Activated T-cell treated with anti-CD3 and anti-CD28 coated beads, Interleukin-2, amount 50 U/mL, for 48 hours (primary cell): ENCODE results near the gene DEXI.
A peak's percentile ranks its signal among the peaks of the same experiment; 100 is the strongest.
"Not testable (repeated sequence)": the region's sequence is repeated elsewhere in the genome, so short reads cannot be mapped to it uniquely, and the experiment has no call there.

ENCODE experiments used
- DNase-seq, 2 experiments: peaks; one replicate each; pipeline ENCODE4 v3.0.0-alpha.2; 2020

DEXI gene

GRCh38 chr16:10967986-10968385, 25.7 kb upstream of the DEXI start:
- DNase-seq, result no peak

DNA sequence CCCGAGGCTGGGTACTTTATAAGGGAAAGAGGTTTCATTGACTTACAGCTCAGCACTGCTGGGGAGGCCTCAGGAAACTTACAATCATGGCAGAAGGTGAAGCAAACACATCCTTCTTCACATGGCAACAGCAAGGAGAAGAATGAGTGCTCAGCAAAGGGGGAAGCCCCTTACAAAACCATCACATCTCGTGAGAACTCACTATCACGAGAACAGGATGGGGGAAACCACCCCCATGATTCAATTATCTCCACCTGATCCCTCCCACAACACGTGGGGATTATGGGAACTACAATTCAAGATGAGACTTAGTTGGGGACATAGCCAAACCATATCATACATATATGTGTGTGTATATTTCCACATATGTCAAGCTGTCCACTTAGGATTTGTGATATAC, 24.3 kb upstream of the DEXI start:
- DNase-seq, result peak in 1 of 2 experiments; percentile 57

DNA sequence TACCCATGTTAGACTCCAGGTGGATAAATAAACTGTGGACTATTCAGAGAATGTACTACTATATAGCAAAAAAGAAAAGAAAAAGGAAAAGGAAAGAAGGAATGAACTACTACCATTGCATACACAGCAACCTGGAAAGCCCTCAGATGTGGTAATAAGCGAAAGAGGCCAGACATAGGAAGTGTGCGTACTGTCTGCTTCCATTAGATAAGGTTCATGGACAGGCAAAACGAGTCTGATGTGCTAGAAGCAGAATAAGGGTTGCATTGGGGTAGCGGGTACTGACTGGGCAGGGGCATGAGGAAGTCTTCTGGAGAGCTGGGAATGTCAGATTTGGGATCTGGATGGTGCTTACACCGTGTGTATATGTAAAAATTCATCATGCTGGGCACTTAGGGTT, 23.9 kb upstream of the DEXI start:
- DNase-seq, result no peak

GRCh38 chr16:10965440-10966061, 23.3 kb upstream of the DEXI start:
- peak; percentile 74 for DNase-seq

DNA sequence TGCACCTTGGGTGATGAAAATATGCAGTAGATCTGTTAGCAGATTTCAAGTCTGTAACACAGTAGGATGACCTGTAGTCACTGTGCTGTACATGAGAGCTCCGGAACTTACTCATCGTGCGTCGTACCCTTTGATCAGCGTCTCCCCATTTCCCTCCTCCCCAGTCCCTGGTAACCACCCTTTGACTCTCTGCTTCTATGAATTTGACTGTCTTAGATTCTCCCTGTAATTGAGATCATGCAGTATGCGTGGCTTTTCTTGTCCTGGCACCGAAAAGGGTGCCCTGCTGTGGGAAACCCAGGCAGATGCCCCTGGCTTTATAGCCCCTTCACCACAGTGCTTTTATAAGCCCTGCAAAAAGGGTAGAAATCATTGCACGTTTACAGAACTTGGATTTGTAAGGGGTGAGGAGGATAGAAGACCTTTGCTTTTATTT, 22.6 kb upstream of the DEXI start:
- peak; percentile 68 to 75 for DNase-seq

DNA sequence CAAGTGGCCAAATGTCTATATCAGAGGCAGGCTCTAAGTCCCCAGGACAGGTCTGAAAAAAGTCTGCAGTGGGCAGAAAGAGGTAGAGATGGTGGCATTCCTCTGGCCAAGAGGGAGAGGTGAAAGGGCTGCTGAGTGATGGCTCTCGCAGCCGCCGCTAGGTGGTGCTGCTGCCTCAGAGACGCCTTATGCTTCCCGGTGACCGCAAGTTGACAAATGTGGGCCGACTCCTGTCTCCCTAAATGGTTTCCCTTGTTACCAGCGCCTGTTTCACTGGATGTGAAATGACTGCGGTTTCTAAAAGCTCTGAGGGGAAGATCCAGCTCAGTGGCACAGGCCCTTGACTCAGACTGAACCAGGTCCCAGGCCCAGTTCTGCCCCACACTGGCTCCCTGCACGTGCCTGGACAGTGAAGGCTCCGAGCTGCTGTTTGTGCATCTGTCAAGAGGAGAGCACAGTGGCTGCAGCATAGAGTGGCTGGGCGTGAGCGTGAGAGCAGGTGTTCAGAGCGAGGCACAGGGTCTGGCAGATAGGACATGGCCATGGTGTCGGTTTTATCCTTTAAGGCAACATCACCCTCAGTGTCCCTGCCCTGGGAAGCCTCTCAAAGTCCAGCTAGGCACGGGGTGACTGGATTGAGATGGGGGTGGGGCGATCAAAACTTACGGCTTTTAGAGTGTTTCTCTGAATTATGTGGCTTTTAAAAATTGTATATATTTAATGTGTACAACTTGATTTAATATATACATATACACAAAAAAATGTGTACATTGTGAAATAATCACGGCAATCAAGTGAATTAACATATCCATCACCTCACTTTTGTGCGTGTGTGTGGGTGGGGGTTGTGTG, 22.0 kb upstream of the DEXI start:
- DNase-seq, result peak; percentile 92 to 93

- no peak for DNase-seq
Observed at GRCh38 chr16:10961231-10961630, 19.0 kb upstream of the DEXI start.

GRCh38 chr16:10959161-10959560, 16.9 kb upstream of the DEXI start:
- no peak for DNase-seq

DNA sequence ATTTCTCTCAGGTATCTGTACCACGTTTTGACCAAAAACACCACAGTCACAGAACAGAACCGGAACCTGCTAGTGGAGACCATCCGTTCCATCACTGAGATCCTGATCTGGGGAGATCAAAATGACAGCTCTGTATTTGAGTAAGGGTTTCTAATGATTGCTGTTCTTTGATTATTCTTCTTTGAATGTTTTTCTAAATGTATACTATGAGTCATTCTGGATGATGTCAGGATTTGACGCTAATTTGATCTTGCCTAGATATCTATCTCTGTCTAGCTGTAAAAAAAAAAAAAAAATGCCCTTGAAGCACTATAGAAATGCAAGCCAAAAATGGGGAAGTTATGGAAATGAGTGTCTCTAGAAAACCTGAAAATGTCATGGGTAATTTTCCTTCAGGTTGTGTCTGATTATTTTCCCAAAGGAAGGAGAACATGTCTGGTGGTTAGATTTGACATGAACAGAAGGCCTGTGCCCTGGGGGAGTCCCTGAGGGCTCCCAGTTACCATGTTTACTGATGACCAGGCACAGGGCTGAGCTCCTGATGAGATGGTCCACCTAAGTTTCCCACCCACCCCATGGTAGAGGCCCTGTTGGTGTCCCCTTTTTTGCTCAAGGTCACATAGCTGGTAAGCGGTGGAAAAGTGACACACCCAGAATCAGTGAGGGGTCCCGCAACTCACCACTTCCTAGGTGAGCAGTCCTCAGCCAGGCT, 15.7 kb upstream of the DEXI start:
- DNase-seq, result peak in 1 of 2 experiments; percentile 46

- DNase-seq, result no peak
Observed at GRCh38 chr16:10954903-10955302, 12.6 kb upstream of the DEXI start.

GRCh38 chr16:10951026-10951425, 8.8 kb upstream of the DEXI start:
- no peak for DNase-seq

GRCh38 chr16:10950393-10950792, 8.1 kb upstream of the DEXI start:
- DNase-seq, result no peak

- no peak for DNase-seq
Observed at GRCh38 chr16:10949424-10949970, 7.2 kb upstream of the DEXI start.

GRCh38 chr16:10947211-10947787, 5.0 kb upstream of the DEXI start:
- DNase-seq, result no peak

DNA sequence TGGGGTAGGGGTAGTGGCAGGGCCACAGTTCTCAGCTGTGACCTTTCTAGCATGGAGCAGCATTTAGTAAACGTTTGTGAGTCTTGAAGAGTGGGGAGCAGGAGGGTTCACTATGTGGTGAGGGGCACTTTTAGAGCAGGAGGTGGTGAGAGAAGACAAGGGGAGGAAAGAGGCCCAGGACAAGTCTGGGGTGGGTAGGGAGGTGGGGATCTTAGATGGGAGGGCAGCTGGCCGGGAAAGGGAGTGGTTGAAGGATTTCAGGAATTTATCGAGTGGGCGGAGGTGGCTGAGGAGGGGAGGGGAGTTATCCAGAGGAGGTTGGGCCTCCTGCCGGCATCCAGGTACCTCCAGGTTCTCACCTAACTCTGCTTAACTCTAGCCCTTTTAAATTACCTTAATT, 4.0 kb upstream of the DEXI start:
- DNase-seq, result no peak

DNA sequence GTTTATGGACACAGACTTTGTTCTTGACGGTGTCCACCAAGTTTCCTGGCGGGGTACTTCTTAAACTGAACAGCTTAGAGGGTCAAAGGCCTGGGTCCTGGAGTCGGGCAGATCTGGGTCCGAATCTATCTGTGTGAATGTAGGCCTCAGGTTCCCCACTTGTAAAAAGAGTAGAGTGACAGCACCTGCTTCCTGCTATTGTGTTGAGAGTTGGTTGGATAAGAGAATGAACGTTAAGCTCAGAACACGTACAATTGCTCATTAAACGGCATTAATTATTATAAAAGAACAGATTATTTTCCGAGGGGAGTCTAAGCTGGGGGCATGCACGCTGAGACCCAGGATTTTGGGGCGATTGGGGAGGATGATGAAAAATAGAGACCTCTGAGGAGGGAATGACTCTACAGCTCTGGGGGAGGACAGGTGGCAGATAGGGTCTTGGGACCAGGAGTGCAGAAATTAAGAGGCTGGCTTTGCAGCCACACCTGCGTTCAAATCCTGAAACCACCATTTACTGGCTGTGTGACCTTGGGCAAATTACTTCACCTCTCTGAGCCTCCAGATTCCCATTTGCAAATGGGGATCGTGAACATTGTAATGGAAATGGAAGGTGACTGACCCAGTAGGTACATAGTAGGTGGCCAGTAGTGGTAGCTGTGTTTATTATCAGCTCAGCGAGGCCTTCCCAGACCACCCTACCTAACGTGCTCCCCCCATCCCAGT, 3.0 kb upstream of the DEXI start:
- no peak for DNase-seq

GRCh38 chr16:10944249-10945064, 2.2 kb upstream of the DEXI start, which contains the start of gene CLEC16A:
Gene CLEC16A, plus strand, starts transcription at chr16:10944564. Its CDS starts 154 bp downstream, at chr16:10944718.
- DNase-seq, result peak; percentile 96 to 98

GRCh38 chr16:10943064-10943353, 741 bp upstream of the DEXI start:
- DNase-seq, result no peak

DNA sequence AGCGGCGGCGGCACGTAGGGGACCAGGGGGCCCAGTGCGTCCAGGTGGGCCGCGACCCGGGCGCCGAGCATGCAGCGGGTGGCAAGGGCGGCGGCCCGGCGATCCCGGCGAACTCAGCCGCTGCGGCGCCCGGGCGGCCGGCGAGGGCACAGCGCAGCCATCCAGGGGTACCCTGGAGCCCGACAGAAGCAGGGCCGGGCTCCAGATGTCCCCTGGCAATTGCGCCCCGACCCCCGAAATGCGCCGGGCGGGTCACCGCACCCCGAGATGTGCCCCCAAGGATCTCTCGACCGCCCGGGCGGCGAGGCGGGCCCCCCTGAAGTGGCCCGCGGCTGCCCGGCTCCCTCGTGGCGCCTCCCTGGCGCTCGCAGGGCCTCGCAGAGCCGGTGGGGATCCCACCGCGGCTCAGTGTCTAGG, 325 bp downstream of the DEXI start:
- DNase-seq, result not testable (repeated sequence)

GRCh38 chr16:10941127-10941933, 938 bp downstream of the DEXI start:
- DNase-seq, result peak in 1 of 2 experiments; percentile 51
